Ammon's horn (tissue), 1 donor: ENCODE results near the gene ARAP3.
A peak's percentile ranks its signal among the peaks of the same experiment; 100 is the strongest.

Experiments
- DNase-seq: peaks from one replicate; pipeline ENCODE4 v3.0.0-alpha.2; 2016; ENCODE audit warnings: low spot score

The ARAP3 gene

GRCh38 chr5:141672071-141672840 is 9.8 kb downstream of the ARAP3 start:
- no peak for DNase-seq

- DNase-seq = no peak
Observed at GRCh38 chr5:141669520-141669919, 12.5 kb downstream of the ARAP3 start.

GRCh38 chr5:141668601-141669265 is 13.3 kb downstream of the ARAP3 start:
- DNase-seq = no peak

GRCh38 chr5:141665995-141666940 is 15.8 kb downstream of the ARAP3 start:
- DNase-seq = no peak

- peak; percentile 81 for DNase-seq
Observed at GRCh38 chr5:141664733-141665461, 17.1 kb downstream of the ARAP3 start.

- no peak for DNase-seq
Observed at GRCh38 chr5:141663506-141663905, 18.5 kb downstream of the ARAP3 start.

- DNase-seq = no peak
Observed at GRCh38 chr5:141662028-141662427, 20.0 kb downstream of the ARAP3 start.

GRCh38 chr5:141657937-141658545 is 24.0 kb downstream of the ARAP3 start:
- no peak for DNase-seq

GRCh38 chr5:141657404-141657803 is 24.6 kb downstream of the ARAP3 start:
- DNase-seq = no peak

GRCh38 chr5:141656396-141656795 is 25.6 kb downstream of the ARAP3 start:
- no peak for DNase-seq

GRCh38 chr5:141655020-141655419 is 27.0 kb downstream of the ARAP3 start:
- no peak for DNase-seq

GRCh38 chr5:141654298-141654697 is 27.7 kb downstream of the ARAP3 start:
- DNase-seq = no peak

- DNase-seq = no peak
Observed at GRCh38 chr5:141651728-141652105, 30.3 kb downstream of the ARAP3 start.

GRCh38 chr5:141650851-141651727 is 30.9 kb downstream of the ARAP3 start, which contains the start of gene FCHSD1:
FCHSD1 (minus strand) TSS chr5:141651418; CDS start chr5:141651368, 50 bp downstream.
- peak; percentile 89 for DNase-seq

- DNase-seq = no peak
Observed at GRCh38 chr5:141649972-141650371, 32.1 kb downstream of the ARAP3 start.

GRCh38 chr5:141649056-141649688 is 32.9 kb downstream of the ARAP3 start:
- DNase-seq = no peak

GRCh38 chr5:141647851-141648250 is 34.2 kb downstream of the ARAP3 start:
- no peak for DNase-seq

GRCh38 chr5:141647242-141647641 is 34.8 kb downstream of the ARAP3 start:
- DNase-seq = no peak

- no peak for DNase-seq
Observed at GRCh38 chr5:141646026-141646425, 36.0 kb downstream of the ARAP3 start.
